Stimulated activated naive CD4-positive, alpha-beta T cell treated with Interleukin-2 at 50 U/mL for 16 hours (primary cell): ENCODE results near the gene CEMIP.

Experiments
- DNase-seq: peaks from one replicate; lab custom pipeline; 2025; lab: John Stamatoyannopoulos, UW

CEMIP gene

DNA sequence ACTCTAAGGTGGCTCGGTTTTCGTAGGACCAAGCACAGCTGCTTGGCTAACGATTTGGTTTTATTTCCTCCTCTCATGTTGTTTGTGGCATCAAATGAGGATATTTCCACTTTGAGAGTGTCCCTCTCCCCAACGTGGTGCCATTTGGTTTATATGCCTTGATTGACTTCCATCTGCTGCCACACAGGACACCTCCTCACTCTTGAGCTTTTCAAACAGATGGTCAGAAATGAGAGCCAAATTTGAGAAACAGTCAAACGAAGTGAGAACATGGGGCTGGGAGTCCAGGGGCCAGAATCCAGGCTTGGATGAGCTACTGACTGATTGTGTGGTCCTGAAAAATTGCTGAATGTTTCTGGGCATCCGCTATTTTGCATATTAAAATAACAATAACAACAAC is 43.5 kb downstream of the CEMIP start:
- DNase-seq: no peak

DNA sequence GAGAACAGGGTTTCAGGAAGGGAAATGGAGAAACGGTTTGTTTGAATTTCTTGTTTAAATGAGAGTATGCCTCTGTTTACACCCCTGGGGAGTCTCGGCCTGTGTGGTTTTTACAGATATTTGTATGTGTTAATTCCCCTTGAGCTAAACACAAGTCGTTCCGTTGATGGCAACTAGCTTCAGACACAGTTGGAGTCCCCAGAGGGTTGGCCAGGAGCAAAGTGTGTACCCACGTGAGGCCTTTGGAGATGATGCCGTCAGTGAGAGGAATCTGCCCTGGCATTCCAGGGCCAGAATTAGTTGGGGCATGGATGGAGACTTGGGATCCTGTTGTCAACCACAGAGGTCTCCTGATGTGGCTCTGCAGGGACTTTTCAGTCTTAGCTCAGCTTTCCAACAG is 44.0 kb downstream of the CEMIP start:
- DNase-seq: no peak

DNA sequence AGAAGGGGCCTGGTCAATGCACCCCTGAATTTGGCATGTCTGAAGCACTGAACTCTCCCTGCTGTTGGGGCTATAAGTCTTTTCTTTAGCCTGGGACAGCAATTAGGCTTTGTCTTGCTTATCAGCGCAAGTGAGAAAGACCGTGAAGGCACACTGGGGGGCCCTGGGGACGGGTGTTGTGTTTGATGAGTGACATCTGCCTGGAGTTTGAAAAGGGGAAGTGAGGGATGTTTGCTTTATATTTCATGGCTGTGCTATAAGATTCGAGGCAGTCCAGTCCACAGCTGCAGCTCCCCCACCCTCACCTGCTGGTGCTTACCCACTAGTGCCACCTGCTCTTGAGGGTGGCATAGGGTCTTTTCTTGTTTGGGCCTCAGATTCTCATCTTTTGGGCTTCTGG is 44.8 kb downstream of the CEMIP start:
- DNase-seq: no peak

DNA sequence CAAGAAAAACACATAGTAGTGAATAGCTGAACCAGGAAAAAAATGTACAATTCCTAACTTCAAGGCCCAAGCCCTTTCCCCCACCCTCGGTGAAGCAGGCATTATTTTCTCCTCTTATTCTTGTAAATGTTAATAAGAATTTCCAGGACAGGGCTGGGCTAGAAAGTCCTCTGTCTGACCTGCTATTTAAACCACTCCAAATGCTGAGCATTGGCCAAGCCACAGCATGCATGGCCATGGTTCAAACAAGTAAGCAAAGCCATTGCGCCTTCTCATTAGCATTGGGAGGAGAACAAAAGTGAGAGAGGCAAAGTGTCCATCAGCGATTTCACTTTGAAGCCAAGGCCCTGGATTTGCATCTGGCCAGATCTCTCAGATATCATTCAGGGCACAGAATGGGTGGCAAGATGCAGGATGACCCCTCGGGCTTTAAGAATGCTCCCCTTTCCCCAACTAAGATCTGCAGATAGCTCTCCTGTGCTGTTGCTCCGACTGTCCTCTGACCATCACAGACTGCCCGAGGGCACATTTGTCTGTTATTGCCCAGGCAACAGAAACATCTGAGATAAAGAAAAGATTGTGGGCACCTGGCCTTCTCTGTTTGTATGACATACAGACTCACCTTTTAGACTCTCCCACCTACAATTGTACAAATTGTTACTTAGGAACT is 46.3 kb downstream of the CEMIP start:
- no peak for DNase-seq

DNA sequence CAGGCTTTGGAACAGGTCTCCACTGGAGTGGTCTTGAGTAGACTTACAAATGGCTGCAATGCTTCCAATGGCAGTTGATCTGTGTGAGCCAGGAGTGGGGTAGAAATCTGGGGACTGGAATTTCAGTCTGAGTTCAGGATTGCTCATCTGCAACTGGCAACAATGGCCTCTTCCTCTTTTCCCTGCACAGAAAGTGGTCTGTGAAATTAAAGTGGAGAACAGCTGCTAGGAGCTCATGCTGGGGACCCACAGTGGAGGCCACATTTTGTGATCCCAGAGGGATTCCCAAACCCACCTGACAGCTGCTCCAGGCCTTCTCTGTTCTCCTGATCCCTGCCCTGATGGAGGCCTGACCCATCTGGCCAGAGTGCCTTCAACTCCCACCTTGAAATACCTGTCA is 49.6 kb downstream of the CEMIP start:
- no peak for DNase-seq

DNA sequence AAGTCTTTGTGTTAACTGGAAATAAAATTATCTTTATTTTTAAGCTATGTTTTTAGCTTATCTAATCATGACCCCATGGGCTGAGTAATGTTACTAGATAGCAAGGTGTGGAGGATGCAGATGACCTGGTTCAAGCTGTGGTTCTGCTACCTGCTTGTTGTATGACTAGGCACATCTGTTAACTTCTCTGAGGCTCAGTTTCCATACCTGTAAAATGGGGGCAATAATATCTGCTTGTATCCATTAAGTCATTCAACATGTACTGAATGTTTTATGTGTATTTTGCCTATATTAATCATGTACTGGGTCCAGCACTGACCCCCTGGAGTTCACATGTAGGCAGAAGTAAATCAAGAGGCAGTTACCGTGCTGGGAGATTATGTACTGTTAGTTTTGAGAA is 51.5 kb downstream of the CEMIP start:
- no peak for DNase-seq

DNA sequence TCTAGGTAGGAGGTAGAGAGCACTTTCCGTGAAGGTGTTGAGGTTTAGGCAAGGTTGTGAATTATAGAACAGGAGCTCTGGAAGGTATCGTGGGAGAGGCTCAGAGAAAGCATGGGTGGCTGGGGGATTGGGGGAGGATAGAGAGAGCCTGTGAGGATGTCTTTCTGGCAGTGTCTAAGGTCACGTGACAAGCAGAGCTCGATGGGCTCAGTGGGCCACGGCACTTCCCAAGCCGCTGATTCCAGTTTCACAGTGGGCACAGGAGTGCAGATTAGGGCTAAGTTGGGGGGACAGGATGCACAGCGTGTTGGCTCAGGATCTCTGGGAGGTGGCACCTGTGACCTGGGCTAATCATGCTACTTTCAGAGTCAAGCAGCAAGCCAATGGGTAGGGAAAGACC is 52.0 kb downstream of the CEMIP start:
- DNase-seq: no peak

DNA sequence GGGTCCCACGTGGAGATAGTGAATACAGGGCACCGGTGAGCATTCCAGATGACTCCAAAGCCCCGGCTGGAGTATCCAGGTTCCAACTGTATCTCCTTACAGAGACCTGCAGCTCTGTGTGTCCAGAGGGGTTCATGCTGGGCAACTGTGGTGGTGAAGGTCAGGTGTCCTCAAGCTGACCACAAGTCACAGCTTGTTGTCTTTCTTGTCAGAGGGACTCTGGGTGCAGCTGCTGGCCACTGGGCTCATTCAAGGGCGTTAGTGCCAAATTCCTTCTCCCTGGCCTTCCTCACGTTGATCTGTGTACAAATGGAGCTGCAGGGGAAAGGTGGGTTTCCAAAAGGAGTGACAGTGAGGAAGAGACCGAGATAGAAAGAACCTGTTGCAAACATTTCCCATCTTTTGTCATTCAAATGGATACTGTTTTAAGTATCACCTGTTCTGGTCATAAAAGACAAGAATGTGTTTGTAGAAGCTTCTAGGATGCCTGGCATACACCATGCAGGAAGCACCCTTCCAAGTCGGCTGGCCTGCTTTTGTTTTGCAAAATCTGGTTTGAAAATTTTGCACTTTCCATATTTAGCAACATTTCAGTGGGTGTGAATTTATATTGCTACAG is 52.5 kb downstream of the CEMIP start:
- DNase-seq: no peak

DNA sequence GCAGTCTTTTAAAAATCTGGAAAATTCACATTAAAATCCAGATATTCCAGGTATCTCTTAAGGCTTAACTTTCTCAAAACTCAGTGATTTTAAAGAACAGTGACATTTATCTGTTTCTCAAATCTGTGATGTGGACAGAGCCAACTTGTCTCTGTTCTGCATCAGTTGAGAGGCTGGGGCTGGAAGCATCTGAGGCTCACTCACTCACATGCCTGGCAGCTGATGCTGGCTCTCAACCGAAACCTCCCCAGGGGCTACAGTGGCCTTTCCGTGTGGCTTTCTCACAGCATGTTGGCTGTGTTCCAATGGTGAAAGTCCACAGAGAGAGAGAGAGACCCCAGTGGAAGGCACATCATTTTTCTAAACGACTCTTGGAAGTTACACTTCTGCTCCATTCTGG is 53.5 kb downstream of the CEMIP start:
- no peak for DNase-seq

DNA sequence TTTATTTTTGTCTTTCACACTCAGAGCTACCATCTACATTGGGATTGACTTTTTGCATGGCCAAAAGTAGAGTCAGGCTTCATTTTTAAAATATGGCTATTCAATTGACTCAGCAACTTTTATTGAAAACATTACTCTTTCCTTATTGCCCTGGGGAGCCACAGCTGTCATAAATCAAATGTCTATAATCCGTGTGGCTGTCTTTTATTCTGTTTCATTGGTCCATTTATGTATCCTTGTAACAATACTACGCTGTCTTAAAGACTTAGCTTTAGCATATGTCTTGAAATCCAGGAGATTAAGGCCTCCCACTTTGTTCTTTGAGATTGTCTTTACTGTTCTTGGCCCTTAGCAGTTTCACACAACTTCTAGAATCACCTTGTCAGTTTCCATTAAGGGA is 55.2 kb downstream of the CEMIP start:
- DNase-seq: no peak

DNA sequence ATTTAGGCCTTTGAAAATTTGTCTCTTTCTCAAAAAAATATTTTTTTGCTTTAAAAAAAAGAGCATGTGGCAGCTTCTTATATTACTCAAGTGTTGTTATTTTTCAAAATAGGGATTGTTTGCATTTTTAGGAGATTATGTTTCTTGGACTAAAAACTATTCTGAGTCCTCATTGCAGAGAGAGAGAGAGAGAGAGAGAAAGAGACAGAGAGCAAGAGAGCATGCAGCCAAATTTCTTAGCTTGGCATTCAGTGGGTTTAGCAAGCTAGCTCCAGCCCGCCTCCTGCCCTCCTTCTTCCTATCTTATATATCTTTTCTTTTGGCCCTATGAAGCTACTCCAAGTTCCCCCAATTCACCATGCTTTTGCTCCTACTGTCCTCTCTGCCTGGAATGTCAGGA is 55.7 kb downstream of the CEMIP start:
- no peak for DNase-seq

DNA sequence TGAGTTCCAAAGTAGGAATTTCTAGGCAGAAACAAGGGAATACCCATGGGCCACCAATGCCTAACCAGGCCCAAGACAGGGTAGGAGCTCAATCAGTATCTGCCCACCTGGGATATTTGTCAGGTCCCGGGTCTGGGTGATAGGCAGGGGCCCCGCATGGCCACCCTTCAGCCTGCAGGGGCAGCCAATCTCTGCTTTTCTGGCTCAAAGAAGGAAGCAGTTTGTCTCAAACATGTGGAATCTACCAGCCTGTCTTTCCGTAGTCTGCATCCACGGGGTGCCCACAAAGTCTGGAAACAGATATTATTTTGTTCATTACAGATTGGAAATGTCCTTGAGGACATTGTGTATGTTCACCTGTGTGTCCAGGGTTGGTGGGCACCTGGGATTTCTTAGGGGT is 56.2 kb downstream of the CEMIP start:
- DNase-seq: no peak

DNA sequence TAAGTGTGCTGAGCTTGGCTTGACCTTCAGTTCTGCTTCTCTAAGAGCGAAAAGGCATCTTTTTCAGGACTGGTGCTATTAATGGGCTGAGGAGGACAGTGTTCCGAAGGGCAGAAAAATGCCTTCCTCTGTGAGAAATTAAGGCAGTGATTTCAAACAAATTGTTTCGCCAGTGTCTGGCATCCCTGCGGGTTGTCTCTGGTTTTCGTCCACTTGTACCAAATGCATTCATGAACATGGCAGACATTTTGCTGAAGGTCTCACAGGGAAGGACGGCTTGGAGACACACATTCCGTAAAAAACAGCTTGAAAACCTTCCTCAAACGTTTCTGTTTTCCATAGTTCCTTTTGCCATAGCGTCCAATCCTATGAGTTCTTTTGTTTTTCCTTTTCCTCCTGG is 57.1 kb downstream of the CEMIP start:
- DNase-seq: no peak

DNA sequence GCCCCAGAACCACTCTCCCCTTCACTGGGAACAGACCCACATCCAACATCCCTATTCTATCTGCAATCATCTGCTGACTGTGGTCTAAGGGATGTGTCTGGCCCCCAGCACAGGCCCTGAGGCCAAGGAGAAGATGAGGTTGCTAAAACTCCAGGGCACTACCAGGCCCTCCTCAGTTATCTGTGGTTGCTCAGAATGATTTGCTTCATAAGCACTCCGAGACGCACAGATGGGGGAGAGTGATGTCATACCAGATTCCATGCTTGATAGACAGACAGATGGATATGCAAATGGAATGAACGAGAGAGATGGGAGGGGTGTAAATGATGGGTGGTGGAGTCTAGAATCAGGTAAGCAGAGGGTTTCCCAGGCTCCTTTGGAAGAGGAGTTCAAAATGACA is 57.8 kb downstream of the CEMIP start:
- DNase-seq: no peak

DNA sequence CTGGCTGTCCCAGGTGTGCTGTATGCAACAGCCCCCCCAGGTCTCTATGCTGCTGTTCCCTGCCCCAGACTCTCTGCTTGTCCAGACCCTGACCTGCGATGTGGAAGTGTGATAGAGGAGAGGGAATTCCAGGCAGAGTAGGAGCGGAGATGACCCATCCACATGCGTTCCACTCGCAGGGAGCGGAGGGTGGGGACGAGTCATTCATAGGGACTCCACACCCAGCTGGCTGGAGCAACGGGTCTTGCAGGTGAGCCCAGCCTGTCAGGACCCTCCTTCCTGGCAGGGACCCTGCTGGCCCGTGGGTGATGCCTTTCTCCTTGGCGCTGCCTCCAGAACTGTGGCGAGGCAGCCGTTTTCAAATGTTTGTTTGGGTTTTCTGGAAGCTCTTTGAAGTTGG is 58.8 kb downstream of the CEMIP start:
- DNase-seq: no peak

DNA sequence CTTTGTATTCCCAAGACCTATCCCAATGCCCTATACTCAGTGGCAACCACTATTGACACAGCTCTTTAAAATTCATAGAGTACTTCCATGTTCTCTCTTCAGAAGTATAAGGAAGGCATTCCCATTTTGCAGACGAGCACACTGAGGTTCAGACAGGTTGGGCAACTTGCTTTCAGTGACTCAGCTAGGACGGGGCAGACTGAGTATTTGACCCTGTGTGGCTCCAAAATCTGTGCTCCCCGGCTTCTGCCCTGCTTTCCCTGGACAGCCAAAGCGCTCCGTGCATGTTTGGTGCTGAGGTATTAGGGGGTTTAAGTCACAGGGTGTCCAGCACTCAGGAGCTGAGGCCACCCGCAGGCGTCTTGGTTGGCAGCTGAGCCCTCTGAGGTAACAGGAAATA is 59.5 kb downstream of the CEMIP start:
- no peak for DNase-seq

DNA sequence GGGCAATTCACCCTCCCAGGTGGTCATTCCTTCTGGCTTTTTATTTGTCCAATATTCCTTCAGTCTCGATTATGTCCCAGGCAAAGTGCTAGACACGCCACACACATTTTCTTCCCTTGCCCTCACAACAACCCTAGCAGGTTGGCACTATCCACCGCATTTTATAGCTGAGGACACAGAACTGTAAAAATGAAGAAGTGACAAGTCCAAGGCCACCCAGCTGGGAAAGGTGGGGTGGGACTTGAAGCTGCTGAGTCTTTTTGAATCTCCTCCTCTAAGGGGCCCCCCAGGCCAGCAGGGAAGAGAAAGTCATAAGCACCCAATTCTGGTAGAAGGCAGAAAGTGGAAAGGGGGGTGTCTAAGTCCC is 60.6 kb downstream of the CEMIP start:
- DNase-seq: no peak

DNA sequence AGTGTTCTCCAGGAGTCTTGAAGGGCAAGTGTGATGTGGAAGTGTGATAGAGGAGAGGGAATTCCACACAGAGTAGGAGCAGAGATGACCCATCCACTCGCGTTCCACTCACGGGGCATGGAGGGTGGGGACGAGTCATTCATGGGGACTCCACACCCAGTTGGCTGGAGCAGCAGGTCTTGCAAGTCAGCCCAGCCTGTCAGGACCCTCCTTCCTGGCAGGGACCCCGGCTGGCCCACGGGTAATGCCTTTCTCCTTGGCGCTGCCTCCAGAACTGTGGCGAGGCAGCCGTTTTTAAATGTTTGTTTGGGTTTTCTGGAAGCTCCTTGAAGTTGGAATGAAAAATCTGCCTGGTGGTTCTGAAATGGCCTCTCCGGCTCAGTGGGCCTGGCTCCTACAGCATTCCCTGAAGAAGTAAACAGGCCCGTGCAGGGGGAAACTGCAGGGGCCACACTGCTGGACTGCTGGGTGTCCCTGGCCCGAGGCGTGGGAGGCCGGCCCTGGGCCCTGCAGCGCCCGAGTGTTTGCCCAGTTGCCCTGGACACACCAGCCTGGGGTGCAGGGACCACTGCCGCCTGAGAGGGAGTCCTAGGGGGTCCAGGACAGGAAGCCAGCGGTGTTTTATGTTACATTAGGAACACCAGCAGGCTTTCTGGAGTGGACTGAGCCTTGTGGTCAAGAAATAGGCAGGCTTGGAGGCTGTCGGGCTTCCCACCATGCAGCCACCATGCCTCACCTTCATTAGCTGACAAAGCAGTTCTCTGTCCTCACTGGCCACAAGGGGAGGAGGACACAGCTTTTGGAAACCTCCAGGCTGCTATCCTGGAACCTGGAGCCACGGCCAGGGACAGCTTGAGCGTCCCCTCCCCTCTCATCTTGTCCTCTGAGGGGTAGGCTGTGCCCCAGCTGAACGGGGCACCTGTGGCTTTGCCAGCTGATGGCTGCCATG is 61.3 kb downstream of the CEMIP start:
- no peak for DNase-seq

DNA sequence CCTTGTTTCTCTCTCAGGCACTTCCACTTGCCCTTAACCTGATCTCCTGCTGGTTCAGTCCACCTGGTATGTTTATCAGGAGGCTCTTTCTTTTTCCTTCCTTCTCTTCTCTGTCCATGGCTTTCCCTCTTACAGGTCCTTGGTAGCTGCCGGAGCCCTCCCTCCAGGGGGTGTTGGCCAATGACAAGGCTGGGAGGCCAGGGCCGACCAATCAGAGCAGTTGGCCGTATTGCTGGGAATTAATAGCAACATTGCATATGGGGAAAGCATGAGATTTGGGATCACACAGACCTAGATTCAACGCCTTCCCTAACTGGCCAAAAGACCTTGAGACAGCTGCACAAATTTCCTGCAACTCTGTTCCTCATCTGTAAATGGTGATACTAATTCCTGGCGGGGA is 62.4 kb downstream of the CEMIP start:
- DNase-seq: no peak

DNA sequence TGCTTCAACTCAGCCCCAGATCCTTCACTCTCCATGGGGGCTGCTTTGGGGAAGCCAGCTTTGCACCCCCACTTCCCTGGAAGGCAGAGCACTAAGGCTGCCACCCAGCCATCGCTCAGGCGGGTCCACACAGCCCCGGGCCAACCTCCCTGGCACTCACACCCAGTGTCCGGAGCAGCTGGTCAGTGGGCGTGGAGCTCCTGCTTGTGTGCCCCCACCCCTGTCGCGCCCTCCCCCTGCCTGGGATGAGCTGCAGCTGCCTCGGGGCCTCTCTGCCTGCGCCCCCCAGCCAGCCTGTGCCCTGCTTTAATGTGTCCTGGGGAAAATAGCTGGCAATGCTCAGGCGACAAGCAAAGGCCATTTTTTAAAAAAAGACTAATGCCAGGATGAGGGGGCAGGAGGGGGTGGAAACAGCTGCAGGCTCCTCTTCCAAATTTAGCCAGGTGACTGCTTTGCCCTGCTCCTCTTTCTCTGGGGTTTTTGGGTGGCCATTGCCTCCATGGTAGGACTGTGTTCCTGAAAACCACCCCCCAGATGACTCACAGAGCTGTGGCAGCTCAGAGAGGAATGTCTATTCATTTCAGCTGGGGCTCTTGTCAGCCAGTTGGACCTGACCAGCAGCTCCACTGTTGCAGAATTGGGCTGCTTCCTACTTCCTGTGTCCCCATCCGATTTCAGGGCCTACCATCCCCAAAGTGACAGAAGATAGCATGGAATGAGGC is 65.0 kb downstream of the CEMIP start:
- no peak for DNase-seq

DNA sequence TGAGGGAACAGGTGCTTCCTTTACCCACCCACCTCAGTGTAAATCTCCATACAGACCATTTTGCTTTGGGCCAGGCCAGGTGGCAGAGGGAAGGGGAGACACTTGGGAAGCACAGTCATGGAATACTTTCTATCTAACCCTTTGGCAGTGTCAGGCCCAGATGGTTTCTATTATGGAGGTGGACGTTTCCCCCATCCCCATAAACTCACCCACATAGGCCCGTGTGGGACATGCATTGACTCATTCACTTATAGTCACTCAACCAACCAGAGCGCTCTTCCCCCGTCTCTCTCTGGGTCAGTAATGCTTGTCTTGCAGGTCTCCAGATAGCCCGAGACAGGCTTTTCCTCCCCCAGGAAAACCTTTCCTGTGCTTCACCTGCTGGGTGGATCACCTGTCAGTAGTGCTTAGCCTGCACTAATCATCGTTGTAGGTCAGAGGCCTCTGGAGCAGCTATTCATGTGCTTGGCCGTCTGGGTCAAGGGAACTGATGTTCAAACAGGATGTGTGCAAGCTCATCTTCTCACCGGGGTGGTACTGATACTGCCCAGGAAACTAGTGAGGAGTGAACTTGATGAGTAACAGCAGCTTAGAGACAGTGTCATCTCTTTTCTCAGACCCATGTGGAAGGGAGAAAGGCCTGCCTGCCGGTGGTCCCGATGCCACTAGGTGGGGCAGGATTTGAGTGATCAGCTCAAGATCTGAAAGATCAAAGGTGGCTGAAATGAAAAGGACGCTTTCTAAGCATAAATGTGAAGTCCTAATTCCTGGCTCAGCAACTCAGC is 67.1 kb downstream of the CEMIP start:
- no peak for DNase-seq

DNA sequence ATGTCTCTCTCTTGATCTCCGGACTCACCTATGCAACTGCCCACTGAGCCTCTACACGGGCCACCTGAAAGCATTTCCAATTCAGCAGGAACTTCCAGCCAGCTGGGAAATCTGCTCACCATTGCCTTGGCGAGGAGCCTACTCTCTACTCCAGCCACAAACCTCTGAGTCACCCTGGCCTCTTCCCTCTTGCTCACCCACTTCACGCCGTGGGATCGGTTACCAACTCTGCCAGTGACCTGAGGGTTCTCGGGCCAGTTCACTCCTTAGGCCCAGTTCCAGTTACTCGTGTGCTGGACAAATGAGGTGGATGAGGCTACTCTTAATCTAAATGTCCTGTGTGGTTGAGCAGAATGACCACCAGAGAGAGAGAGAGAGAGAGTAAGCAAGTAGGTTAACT is 70.1 kb downstream of the CEMIP start:
- DNase-seq: no peak
